Chondrocyte (in vitro differentiated cells): ENCODE results near the gene CPED1. TPM values are rescaled to one million over a fixed set of nuclear protein-coding genes. Genes with fewer than 3 reads are reported as not detected.

Source experiments
- DNase-seq: peaks from one replicate; pipeline ENCODE4 v3.0.0; 2021; ENCODE audit warnings: mixed read lengths, low spot score
- H3K27ac Mint-ChIP-seq: one replicate; pipeline ENCODE4 v1.8.0; 2021; ENCODE audit warnings: mild to moderate bottlenecking, moderate library complexity, mixed read lengths; ENCODE audit not compliant: unreplicated experiment
- H3K27me3 Mint-ChIP-seq: 2 replicates; pipeline ENCODE4 v1.8.0; 2021; ENCODE audit warnings: low read depth, mixed read lengths
- H3K36me3 Mint-ChIP-seq: 2 replicates; pipeline ENCODE4 v1.8.0; 2021; ENCODE audit warnings: low read depth, mixed read lengths
- H3K4me1 Mint-ChIP-seq: 2 replicates; pipeline ENCODE4 v1.8.0; 2021; ENCODE audit warnings: low read depth, mild to moderate bottlenecking, mixed read lengths
- H3K4me3 Mint-ChIP-seq: one replicate; pipeline ENCODE4 v1.8.0; 2021; ENCODE audit warnings: mild to moderate bottlenecking, moderate library complexity, mixed read lengths; ENCODE audit not compliant: unreplicated experiment
- H3K9me3 Mint-ChIP-seq: 2 replicates; pipeline ENCODE4 v1.8.0; 2021; ENCODE audit warnings: low read depth, mixed read lengths
- total RNA-seq: library from RNA; stranded (reverse); gene quantifications from 3 replicates; pipeline ENCODE4 v1.2.1, GENCODE V29; 2021
- TF ChIP-seq, protein P1 (sequence below): fragments of 200-600 bp; sonication (generic); IDR thresholded peaks from 2 replicates; pipeline ENCODE4 v1.5.0; 2021; ENCODE audit warnings: antibody characterized with exemption, mild to moderate bottlenecking, moderate library complexity

CPED1 gene
- total RNA-seq, 1 donor from 2014 or later, result 2.8 TPM

DNA sequence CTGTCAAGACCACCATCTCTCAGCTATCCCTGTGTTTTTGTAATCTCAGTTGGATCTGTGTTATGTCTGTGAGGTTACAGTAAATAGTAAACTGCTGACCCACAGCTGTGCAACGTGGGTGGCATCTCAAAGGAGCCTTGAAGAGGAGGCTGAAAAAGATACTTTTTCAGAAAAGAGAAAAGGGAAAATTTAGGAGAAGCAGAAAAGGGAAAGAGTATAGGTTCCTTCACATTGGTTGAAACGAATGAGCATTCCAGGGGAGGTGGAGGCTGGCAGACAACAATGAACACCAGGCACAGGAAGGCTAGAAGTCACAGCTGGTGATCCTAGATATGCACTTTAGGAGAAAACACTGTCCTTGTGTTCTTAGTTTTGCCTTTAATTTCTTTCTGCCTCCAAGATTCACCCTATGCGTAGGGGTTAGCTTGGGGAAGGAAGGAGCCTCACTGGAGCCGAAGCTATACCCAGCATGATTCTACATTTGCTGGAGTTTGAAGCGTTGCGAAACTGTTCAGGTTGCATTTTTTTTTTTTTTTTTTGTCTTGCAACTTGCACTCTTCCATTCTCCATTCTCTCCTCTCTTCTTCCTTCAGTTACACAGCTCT, 18.3 kb downstream of the CPED1 start:
- TF ChIP-seq, protein P1, sequence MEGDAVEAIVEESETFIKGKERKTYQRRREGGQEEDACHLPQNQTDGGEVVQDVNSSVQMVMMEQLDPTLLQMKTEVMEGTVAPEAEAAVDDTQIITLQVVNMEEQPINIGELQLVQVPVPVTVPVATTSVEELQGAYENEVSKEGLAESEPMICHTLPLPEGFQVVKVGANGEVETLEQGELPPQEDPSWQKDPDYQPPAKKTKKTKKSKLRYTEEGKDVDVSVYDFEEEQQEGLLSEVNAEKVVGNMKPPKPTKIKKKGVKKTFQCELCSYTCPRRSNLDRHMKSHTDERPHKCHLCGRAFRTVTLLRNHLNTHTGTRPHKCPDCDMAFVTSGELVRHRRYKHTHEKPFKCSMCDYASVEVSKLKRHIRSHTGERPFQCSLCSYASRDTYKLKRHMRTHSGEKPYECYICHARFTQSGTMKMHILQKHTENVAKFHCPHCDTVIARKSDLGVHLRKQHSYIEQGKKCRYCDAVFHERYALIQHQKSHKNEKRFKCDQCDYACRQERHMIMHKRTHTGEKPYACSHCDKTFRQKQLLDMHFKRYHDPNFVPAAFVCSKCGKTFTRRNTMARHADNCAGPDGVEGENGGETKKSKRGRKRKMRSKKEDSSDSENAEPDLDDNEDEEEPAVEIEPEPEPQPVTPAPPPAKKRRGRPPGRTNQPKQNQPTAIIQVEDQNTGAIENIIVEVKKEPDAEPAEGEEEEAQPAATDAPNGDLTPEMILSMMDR, result no peak
- Mint-ChIP-seq H3K27me3 (no peaks in the 10 kb centered on the region), H3K27ac (no peak overlapping the region), H3K9me3 (no peaks in the 10 kb centered on the region), H3K4me3 (no peak overlapping the region), H3K4me1 (peaks cover 22% of the 10 kb centered on the region), H3K36me3 (no peaks in the 10 kb centered on the region)
- no peak for DNase-seq

DNA sequence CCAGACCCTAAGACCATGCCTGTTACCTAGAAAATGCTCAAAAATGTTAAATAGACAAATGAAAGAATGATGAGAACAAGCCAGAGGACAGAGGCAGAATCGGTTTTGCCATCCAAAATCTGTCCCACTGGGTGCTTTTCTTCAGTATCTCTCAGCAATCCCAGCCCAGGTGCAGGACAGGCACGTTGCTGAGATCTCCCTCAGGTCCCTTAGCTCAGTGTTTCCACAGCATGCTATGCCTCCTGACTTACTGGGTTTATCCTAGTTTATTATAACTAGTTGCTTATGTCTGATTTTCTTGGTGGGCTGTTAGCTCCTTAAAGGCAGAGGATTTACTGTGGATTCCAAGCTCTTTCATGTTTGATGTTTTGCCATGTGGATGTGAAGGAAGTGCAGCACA, 20.3 kb downstream of the CPED1 start:
- Mint-ChIP-seq H3K27me3 (no peaks in the 10 kb centered on the region), H3K9me3 (no peaks in the 10 kb centered on the region), H3K4me1 (peaks cover 3% of the 10 kb centered on the region), H3K36me3 (no peaks in the 10 kb centered on the region), H3K27ac (no peak overlapping the region), H3K4me3 (no peak overlapping the region)
- TF ChIP-seq, protein P1, result no peak
- DNase-seq, result no peak

DNA sequence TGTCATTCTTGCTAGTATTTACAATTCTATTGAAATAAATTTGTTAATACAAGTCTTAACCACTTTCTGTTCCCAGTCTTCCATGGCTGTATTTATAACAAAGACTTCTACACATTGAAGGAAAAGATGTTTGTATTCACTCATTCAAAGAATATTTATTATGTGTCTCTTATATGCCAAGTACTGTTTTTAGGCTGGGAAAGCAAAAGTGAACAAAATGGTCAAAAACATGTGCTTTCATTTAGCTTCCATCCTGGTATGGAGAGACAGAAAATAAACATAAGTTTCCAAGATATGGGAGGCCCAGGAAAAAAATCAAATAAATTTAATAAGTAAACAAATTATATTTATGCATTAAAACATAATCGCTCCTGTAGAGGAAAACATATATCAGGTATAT, 22.9 kb downstream of the CPED1 start:
- Mint-ChIP-seq H3K27ac (no peak overlapping the region), H3K4me3 (no peak overlapping the region), H3K27me3 (no peaks in the 10 kb centered on the region), H3K4me1 (peaks cover 8% of the 10 kb centered on the region), H3K9me3 (no peaks in the 10 kb centered on the region), H3K36me3 (no peaks in the 10 kb centered on the region)
- DNase-seq, result no peak
- TF ChIP-seq, protein P1, result no peak

DNA sequence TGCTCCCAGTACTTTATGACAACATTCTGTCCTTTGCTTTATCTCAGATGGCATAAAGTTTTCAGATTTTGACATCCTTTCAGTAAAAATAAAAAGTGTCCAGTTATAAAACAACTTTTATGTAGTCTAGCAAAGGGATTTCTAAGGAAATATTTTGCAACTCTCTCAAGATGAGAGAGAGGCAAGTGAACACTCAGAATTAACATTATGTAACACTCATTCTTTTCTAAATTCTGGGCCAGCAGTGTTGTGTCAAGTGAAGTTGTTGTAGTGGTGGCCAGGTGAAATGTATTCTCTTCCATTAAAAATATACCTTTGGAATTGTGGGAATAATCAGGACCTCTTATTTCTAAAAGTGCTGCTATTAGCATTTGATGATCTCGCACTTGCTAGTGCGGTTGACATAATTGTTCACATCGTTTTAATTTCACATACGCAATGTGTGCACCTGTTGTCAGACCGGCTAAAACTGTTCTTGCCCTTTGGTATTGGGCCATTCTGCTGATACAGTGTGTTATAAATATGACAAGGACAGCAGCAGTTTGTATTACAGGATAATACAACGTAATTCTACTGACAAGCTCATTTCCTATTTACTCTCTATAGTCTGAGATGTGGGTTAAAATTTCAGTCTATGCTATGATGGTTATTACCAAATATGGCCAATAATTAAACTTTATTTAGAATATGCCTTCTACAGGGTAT, 23.8 kb downstream of the CPED1 start:
- Mint-ChIP-seq H3K27me3 (no peaks in the 10 kb centered on the region), H3K27ac (no peak overlapping the region), H3K36me3 (no peaks in the 10 kb centered on the region), H3K4me1 (peaks cover 14% of the 10 kb centered on the region), H3K4me3 (no peak overlapping the region), H3K9me3 (no peaks in the 10 kb centered on the region)
- TF ChIP-seq, protein P1, result no peak
- DNase-seq, result no peak

DNA sequence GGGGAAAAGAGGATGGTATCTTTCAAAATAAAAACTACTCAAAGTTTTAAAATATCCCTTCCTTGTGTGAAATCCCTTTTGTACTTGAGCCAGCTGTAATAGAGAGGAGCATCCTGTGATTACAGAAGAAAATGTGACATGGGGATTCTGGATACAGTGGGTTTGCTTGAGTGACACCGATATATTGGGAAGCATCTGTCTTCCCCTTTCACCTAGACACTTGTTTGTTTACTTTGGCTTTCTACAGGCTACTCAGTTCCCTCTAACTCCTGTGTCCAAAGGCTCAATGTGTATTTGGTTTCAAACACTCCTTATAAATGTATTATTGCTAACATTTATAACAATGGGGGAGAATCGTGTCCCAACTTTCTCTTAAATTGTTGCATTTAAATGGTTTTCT, 24.4 kb downstream of the CPED1 start:
- no peak for DNase-seq
- Mint-ChIP-seq H3K27me3 (no peaks in the 10 kb centered on the region), H3K4me3 (no peak overlapping the region), H3K4me1 (peaks cover 20% of the 10 kb centered on the region), H3K36me3 (no peaks in the 10 kb centered on the region), H3K27ac (no peak overlapping the region), H3K9me3 (no peaks in the 10 kb centered on the region)
- TF ChIP-seq, protein P1, result no peak
